GM18909 (cell line): ENCODE measurements around the gene SGK2.
A peak's percentile ranks its signal among the peaks of the same experiment; 100 is the strongest.
"Not testable (repeated sequence)": the region's sequence is repeated elsewhere in the genome, so short reads cannot be mapped to it uniquely, and the experiment has no call there.

Experiments
- ATAC-seq: cut with Tn5 transposase; IDR thresholded peaks from one replicate; pipeline ENCODE4 v1.9.1; 2021; ENCODE audit warnings: mild to moderate bottlenecking; ENCODE audit not compliant: unreplicated experiment, poor library complexity

The SGK2 gene

GRCh38 chr20:43586641-43587040, 27.8 kb downstream of the SGK2 start:
- no peak for ATAC-seq

GRCh38 chr20:43588526-43588925, 29.7 kb downstream of the SGK2 start:
- not testable (repeated sequence) for ATAC-seq

GRCh38 chr20:43590036-43590391, 31.2 kb downstream of the SGK2 start:
- ATAC-seq, result no peak

GRCh38 chr20:43590392-43591303, 31.8 kb downstream of the SGK2 start, which contains the start of gene IFT52:
Gene IFT52, plus strand, starts transcription at chr20:43590937. Its CDS starts 3,762 bp downstream, at chr20:43594699.
- ATAC-seq, result peak; percentile 98

GRCh38 chr20:43601960-43602359, 43.1 kb downstream of the SGK2 start:
- not testable (repeated sequence) for ATAC-seq

- ATAC-seq, result no peak
These were observed 44.3 kb downstream of the SGK2 start for GRCh38 chr20:43603124-43603523.

GRCh38 chr20:43605715-43606114, 46.9 kb downstream of the SGK2 start:
- no peak for ATAC-seq

- ATAC-seq, result not testable (repeated sequence)
These were observed 48.5 kb downstream of the SGK2 start for GRCh38 chr20:43607278-43607677.

GRCh38 chr20:43631598-43631997, 72.8 kb downstream of the SGK2 start:
- no peak for ATAC-seq
